Activated CD8-positive, alpha-beta T cell treated with anti-CD3 and anti-CD28 coated beads for 36 hours (primary cell): ENCODE data around the gene RASD2. TPM values are rescaled to one million over a fixed set of nuclear protein-coding genes. Genes with fewer than 3 reads are reported as not detected.
"Not testable (repeated sequence)": the region's sequence is repeated elsewhere in the genome, so short reads cannot be mapped to it uniquely, and the experiment has no call there.

Experiments used
- ATAC-seq: fragments of 200-7000 bp; cut with Tn5 transposase; one replicate; pipeline ENCODE4 v1.10.0; 2021; ENCODE audit warnings: mild to moderate bottlenecking, moderate library complexity
- CTCF ChIA-PET: fragments of 350-600 bp; sonication (Branson Sonifier 250); formaldehyde crosslinking; loops from one replicate; lab custom pipeline; 2021; ENCODE audit warnings: antibody characterized with exemption; lab: Charles Lee
- POLR2A ChIA-PET: fragments of 350-600 bp; sonication (Branson Sonifier 250); formaldehyde crosslinking; loops from one replicate; lab custom pipeline; 2021; ENCODE audit warnings: antibody characterized with exemption; lab: Charles Lee
- DNase-seq: peaks from one replicate; pipeline ENCODE4 v3.0.0-alpha.2; 2020
- H3K27ac Mint-ChIP-seq: one replicate; pipeline ENCODE4 v1.8.0; 2021; ENCODE audit warnings: mild to moderate bottlenecking, mixed read lengths
- H3K27me3 Mint-ChIP-seq: one replicate; pipeline ENCODE4 v1.8.0; 2021; ENCODE audit warnings: mixed read lengths
- H3K36me3 Mint-ChIP-seq: one replicate; pipeline ENCODE4 v1.8.0; 2021; ENCODE audit warnings: low read depth, mixed read lengths
- H3K4me1 Mint-ChIP-seq: one replicate; pipeline ENCODE4 v1.8.0; 2021; ENCODE audit warnings: low read depth, mixed read lengths
- H3K4me3 Mint-ChIP-seq: one replicate; pipeline ENCODE4 v1.8.0; 2021; ENCODE audit warnings: mild to moderate bottlenecking, moderate library complexity, mixed read lengths
- H3K9me3 Mint-ChIP-seq: one replicate; pipeline ENCODE4 v1.8.0; 2021; ENCODE audit warnings: mixed read lengths
- CTCF ChIP-seq: fragments of 200-600 bp; IDR thresholded peaks from one replicate; pipeline ENCODE4 v1.8.0; 2022; ENCODE audit warnings: antibody characterized with exemption, mild to moderate bottlenecking
- intact Hi-C: fragments of 100-400 bp; cut with micrococcal nuclease; formaldehyde crosslinking; loops from one replicate; pipeline ENCODE4 v1.10.0; 2022
- total RNA-seq, 2 experiments: library from RNA; stranded (reverse); gene quantifications; one replicate each; pipeline ENCODE4 v1.2.3, GENCODE V29; 2021

Gene RASD2
- not detected for total RNA-seq

- intact Hi-C loops = no loop called here
- Mint-ChIP-seq H3K4me1 (peaks cover 9% of the 10 kb centered on the region), H3K4me3 (peak within 1 kb of the TSS; percentile 70), H3K36me3 (no peaks in the 10 kb centered on the region), H3K9me3 (no peaks in the 10 kb centered on the region), H3K27me3 (peaks cover 26% of the 10 kb centered on the region), H3K27ac (no peak within 1 kb of the TSS)
- POLR2A ChIA-PET = interaction anchor here (0.9 to 2.0 kb wide), 2 partner anchors 12 to 283 kb away, joined by 3 to 13 read pairs; no protein-coding TSS in a partner anchor
- peak; percentile 61 for DNase-seq
- CTCF ChIA-PET = interaction anchor here (1.1 to 1.3 kb wide), 2 partner anchors 8 to 12 kb away, joined by 3 to 4 read pairs; no protein-coding TSS in a partner anchor
- ATAC-seq = peak; percentile 55
- no peak for TF ChIP-seq CTCF
Measured at GRCh38 chr22:35540595-35541253, at the start of gene RASD2. RASD2 (plus strand) TSS chr22:35540831; CDS start chr22:35546810, 5,979 bp downstream.

GRCh38 chr22:35491061-35491907 lies 49.3 kb upstream of the RASD2 start:
- POLR2A ChIA-PET, H3K4me3 Mint-ChIP-seq, CTCF ChIA-PET, intact Hi-C loops, H3K9me3 Mint-ChIP-seq, H3K4me1 Mint-ChIP-seq, ATAC-seq, DNase-seq, H3K36me3 Mint-ChIP-seq, H3K27ac Mint-ChIP-seq: not testable (repeated sequence)
- H3K27me3 Mint-ChIP-seq = peaks cover 17% of the 10 kb centered on the region

- no peak for ATAC-seq
- TF ChIP-seq CTCF = no peak
- H3K36me3 Mint-ChIP-seq = no peaks in the 10 kb centered on the region
- no peak overlapping the region for H3K4me3 Mint-ChIP-seq
- H3K4me1 Mint-ChIP-seq = no peaks in the 10 kb centered on the region
- H3K27ac Mint-ChIP-seq = no peak overlapping the region
- ChIA-PET CTCF (no interaction called here), POLR2A (no interaction called here)
- no peak for DNase-seq
- intact Hi-C loops = no loop called here
- H3K9me3 Mint-ChIP-seq = no peaks in the 10 kb centered on the region
- H3K27me3 Mint-ChIP-seq = peaks cover 16% of the 10 kb centered on the region
Measured at GRCh38 chr22:35491908-35492380, 48.7 kb upstream of the RASD2 start.

- POLR2A ChIA-PET = no interaction called here
- DNase-seq (no peak), ATAC-seq (no peak)
- Mint-ChIP-seq H3K27ac (no peak overlapping the region), H3K9me3 (no peaks in the 10 kb centered on the region), H3K4me1 (no peaks in the 10 kb centered on the region), H3K27me3 (peaks cover 16% of the 10 kb centered on the region), H3K36me3 (no peaks in the 10 kb centered on the region), H3K4me3 (no peak overlapping the region)
- TF ChIP-seq CTCF = no peak
- CTCF ChIA-PET = no interaction called here
- intact Hi-C loops = no loop called here
Measured at GRCh38 chr22:35493074-35493473, 47.6 kb upstream of the RASD2 start.

GRCh38 chr22:35495711-35496110 lies 44.9 kb upstream of the RASD2 start:
- H3K27me3 Mint-ChIP-seq = peaks cover 32% of the 10 kb centered on the region
- intact Hi-C loops, H3K27ac Mint-ChIP-seq, H3K36me3 Mint-ChIP-seq, H3K4me1 Mint-ChIP-seq, ATAC-seq, CTCF ChIA-PET, H3K9me3 Mint-ChIP-seq, H3K4me3 Mint-ChIP-seq, DNase-seq: not testable (repeated sequence)
- POLR2A ChIA-PET = interaction anchor here (0.9 kb wide), 1 partner anchor 25 kb away, joined by 3 read pairs; no protein-coding TSS in a partner anchor
